Mucosa of stomach (tissue), 1 donor: ENCODE results near the gene ULK3.

ENCODE experiments used
- H3K27me3 ChIP-seq: one replicate; pipeline ENCODE4 v1.7.0; 2013; ENCODE audit warnings: mild to moderate bottlenecking, low read length; ENCODE audit not compliant: control insufficient read depth, insufficient read depth
- H3K36me3 ChIP-seq: one replicate; pipeline ENCODE4 v1.7.0; 2013; ENCODE audit warnings: low read length; ENCODE audit not compliant: control insufficient read depth, insufficient read depth
- H3K4me1 ChIP-seq: one replicate; pipeline ENCODE4 v1.7.0; 2013; ENCODE audit warnings: mild to moderate bottlenecking, low read length; ENCODE audit not compliant: control insufficient read depth, insufficient read depth
- H3K4me3 ChIP-seq: one replicate; pipeline ENCODE4 v1.7.0; 2013; ENCODE audit warnings: low read length
- H3K9ac ChIP-seq: one replicate; pipeline ENCODE4 v1.7.0; 2013; ENCODE audit warnings: mild to moderate bottlenecking, low read length, moderate library complexity
- H3K9me3 ChIP-seq: one replicate; pipeline ENCODE4 v1.7.0; 2013; ENCODE audit warnings: mild to moderate bottlenecking, low read length, moderate library complexity; ENCODE audit not compliant: control insufficient read depth
- donor health status: Pancreatic carcinoma.

ULK3 gene

DNA sequence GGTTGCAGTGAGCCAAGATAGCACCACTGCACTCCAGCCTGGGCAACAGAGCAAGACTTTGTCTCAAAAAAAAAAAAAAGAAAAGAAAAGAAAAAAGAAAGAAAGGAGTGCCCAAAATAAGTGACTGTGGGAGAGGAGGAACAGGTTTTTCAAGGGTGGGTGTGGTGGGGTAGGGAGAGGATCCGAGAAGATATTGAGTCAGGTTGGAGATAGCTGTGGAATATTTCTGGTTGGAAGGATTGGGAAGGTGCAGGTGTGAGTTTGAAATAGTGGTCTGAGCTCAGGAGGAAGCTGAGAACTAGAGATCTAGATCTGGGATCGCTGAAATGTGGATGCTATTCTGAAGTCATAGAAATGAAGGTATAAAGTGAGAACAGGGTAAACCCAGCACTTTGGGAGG, 22.4 kb upstream of the ULK3 start:
- no peak overlapping the region for H3K9ac ChIP-seq
- H3K36me3 ChIP-seq: no peaks in the 10 kb centered on the region
- peaks cover 62% of the 10 kb centered on the region for H3K4me1 ChIP-seq
- no peak overlapping the region for H3K4me3 ChIP-seq
- no peaks in the 10 kb centered on the region for H3K9me3 ChIP-seq
- no peaks in the 10 kb centered on the region for H3K27me3 ChIP-seq

GRCh38 chr15:74864296-74864695, 21.3 kb upstream of the ULK3 start:
- H3K9ac ChIP-seq: no peak overlapping the region
- peaks cover 62% of the 10 kb centered on the region for H3K4me1 ChIP-seq
- no peaks in the 10 kb centered on the region for H3K36me3 ChIP-seq
- H3K9me3 ChIP-seq: no peaks in the 10 kb centered on the region
- H3K4me3 ChIP-seq: no peak overlapping the region
- no peaks in the 10 kb centered on the region for H3K27me3 ChIP-seq

GRCh38 chr15:74863239-74864056, 20.5 kb upstream of the ULK3 start:
- peaks cover 61% of the 10 kb centered on the region for H3K4me1 ChIP-seq

GRCh38 chr15:74858369-74858740, 15.4 kb upstream of the ULK3 start:
- H3K4me3 ChIP-seq: no peak overlapping the region
- peaks cover 37% of the 10 kb centered on the region for H3K4me1 ChIP-seq
- no peaks in the 10 kb centered on the region for H3K27me3 ChIP-seq
- peaks cover 11% of the 10 kb centered on the region for H3K36me3 ChIP-seq
- H3K9me3 ChIP-seq: no peaks in the 10 kb centered on the region
- no peak overlapping the region for H3K9ac ChIP-seq

More at GRCh38 chr15:74863239-74864056, 20.5 kb upstream of the ULK3 start:
- Histone ChIP-seq H3K36me3 (no peaks in the 10 kb centered on the region), H3K4me3 (no peak overlapping the region), H3K9me3 (no peaks in the 10 kb centered on the region), H3K9ac (no peak overlapping the region), H3K27me3 (no peaks in the 10 kb centered on the region)

DNA sequence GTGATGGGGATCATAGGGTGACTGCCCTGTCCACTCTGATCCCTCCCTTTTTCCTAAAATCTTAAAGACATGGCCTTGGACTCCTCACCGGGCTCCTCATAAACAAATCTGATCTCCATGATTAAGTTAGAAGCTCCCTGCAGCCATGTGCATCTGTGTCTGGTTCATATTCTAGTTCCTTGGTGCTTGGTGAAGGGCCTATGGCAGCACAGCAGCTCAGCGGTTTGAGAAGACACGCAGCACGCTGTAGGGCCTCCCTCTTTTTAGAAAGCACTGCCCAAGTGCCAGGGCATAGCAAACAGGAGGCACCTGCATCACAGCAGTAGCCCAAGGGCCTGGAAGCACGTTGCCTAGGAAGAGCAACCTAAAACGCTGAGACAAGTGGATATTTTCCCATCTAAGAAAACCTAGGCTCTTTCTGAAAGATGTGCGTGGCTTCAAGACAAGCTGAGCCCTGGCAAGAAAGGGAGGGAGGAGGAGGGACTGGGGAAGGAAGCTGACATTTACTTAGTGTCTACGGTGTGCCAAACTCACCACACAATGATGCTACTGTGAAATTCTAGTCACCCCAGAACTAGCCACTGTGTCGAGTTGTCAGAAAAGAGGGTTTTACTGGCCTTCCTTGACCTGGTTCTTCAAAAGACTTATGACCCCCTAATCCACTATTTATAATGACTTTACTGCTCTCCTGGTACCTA, 14.9 kb upstream of the ULK3 start:
- H3K4me3 ChIP-seq: no peak overlapping the region
- H3K9me3 ChIP-seq: no peaks in the 10 kb centered on the region
- no peaks in the 10 kb centered on the region for H3K27me3 ChIP-seq
- H3K36me3 ChIP-seq: peaks cover 16% of the 10 kb centered on the region
- peaks cover 42% of the 10 kb centered on the region for H3K4me1 ChIP-seq
- H3K9ac ChIP-seq: peak overlapping the region; percentile 0

GRCh38 chr15:74857082-74857655, 14.2 kb upstream of the ULK3 start:
- Histone ChIP-seq H3K4me1 (peaks cover 42% of the 10 kb centered on the region), H3K36me3 (peaks cover 20% of the 10 kb centered on the region), H3K27me3 (no peaks in the 10 kb centered on the region), H3K9ac (peak overlapping the region; percentile 0), H3K4me3 (no peak overlapping the region), H3K9me3 (no peaks in the 10 kb centered on the region)

DNA sequence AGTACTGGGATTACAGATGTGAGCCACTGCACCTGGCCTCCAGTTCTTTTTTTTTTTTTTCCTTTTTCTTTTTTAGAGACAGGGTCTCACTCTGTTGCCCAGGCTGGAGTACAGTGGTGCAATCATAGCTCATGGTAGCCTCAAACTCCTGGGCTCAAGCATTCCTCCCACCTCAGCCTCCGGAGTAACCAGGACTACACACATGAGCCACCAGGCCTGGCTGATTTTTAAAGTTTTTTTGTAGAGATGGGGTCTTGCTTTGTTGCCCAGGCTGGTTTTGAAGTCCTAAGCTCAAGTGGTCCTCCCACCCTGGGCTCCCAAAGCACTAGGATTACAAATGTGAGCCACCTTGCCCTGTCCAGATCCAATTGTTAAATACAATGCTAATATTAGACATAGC, 13.6 kb upstream of the ULK3 start:
- Histone ChIP-seq H3K9ac (no peak overlapping the region), H3K4me1 (peaks cover 42% of the 10 kb centered on the region), H3K27me3 (no peaks in the 10 kb centered on the region), H3K9me3 (no peaks in the 10 kb centered on the region), H3K4me3 (no peak overlapping the region), H3K36me3 (peaks cover 20% of the 10 kb centered on the region)

DNA sequence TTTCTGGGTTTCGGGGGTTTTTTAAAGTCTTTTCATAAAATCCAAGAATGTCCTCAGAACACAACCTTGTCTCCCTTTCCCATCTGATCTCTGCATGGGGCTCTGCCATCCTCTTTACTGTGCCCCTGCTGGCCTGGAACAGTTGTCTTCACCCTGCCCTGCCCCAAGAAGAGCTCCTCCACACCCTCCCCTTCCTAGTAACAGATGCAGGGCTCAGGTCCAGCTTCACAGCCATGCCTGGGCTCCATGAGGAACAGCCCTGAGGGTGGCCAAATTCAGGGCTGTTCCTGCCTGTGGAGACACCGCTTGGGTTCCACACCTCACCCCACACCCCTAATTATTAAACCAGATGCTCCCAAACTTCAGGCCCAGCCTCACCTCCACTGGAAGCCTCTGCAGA, 12.9 kb upstream of the ULK3 start:
- Histone ChIP-seq H3K27me3 (no peaks in the 10 kb centered on the region), H3K9me3 (no peaks in the 10 kb centered on the region), H3K36me3 (peaks cover 25% of the 10 kb centered on the region), H3K4me1 (peaks cover 48% of the 10 kb centered on the region), H3K4me3 (no peak overlapping the region), H3K9ac (no peak overlapping the region)

DNA sequence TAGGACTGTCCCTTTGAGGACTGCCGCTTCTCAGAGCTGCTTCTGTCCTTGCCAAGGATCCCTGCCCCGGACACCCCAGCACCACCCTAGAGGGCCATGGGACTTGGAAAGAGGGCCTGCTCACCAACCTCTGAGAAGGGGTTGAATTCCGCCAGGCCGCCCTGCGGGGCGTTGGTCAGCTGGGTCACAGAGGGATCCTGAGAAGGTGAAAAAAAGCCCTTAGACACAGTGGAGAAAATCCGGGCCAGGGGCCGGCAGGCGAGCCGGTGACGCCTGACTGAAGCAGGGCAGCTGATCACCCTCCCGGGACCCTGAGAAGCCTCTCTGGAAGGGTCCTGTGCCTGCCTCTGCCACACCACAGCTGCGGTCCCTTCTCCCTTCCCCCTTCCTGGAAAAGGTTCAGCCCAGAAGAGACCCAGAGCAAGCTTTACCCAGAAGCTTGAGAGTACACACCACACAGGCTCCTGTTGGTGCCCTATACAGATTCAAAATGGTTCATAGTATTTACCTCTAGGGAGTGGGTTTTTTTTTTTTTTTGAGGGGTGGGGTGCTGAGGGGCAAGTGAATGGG, 11.6 kb upstream of the ULK3 start:
- H3K36me3 ChIP-seq: peaks cover 25% of the 10 kb centered on the region
- no peak overlapping the region for H3K4me3 ChIP-seq
- H3K27me3 ChIP-seq: no peaks in the 10 kb centered on the region

DNA sequence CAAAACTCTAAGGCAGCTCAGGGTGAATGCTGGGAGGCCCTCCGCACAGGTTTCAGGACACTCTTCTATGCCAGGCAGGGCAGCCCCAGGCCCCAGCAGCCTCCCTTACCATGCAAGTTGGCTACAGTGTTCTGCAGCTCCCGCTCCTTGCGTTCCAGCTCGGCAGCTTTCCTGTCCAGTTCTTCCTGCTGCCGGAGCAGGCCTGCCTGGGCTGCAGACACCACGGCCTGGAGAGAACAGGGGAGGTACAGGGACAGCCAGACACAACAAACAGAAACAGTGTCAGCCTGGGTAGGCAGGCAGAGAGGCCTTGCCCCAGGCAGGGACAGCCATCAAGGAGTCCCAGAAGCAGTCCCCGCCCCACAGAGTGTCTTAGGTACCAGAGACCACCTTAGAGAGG, 9.0 kb upstream of the ULK3 start:
- Histone ChIP-seq H3K4me3 (no peak overlapping the region), H3K4me1 (peaks cover 38% of the 10 kb centered on the region), H3K36me3 (peaks cover 41% of the 10 kb centered on the region), H3K9me3 (no peaks in the 10 kb centered on the region), H3K9ac (no peak overlapping the region), H3K27me3 (no peaks in the 10 kb centered on the region)

More for the DNA sequence above, 11.6 kb upstream of the ULK3 start:
- Histone ChIP-seq H3K9me3 (no peaks in the 10 kb centered on the region), H3K4me1 (peaks cover 47% of the 10 kb centered on the region), H3K9ac (no peak overlapping the region)

- Histone ChIP-seq H3K4me3 (no peak overlapping the region), H3K9ac (no peak overlapping the region), H3K4me1 (peaks cover 37% of the 10 kb centered on the region), H3K36me3 (peaks cover 45% of the 10 kb centered on the region), H3K27me3 (no peaks in the 10 kb centered on the region), H3K9me3 (no peaks in the 10 kb centered on the region)
These were observed 7.4 kb upstream of the ULK3 start for GRCh38 chr15:74850393-74850792.

GRCh38 chr15:74847432-74847831, 4.5 kb upstream of the ULK3 start:
- Histone ChIP-seq H3K9me3 (no peaks in the 10 kb centered on the region), H3K4me1 (peaks cover 40% of the 10 kb centered on the region), H3K4me3 (no peak overlapping the region), H3K36me3 (peaks cover 30% of the 10 kb centered on the region), H3K27me3 (no peaks in the 10 kb centered on the region), H3K9ac (no peak overlapping the region)
